GM12872 (cell line): ENCODE measurements around the gene CHCHD3.
A peak's percentile ranks its signal among the peaks of the same experiment; 100 is the strongest.

Experiments
- CTCF ChIP-seq: IDR thresholded peaks from 3 replicates; pipeline ENCODE4 v1.5.1; 2011; ENCODE audit warnings: low read depth, mild to moderate bottlenecking, low read length, moderate library complexity; ENCODE audit not compliant: insufficient read depth

The CHCHD3 gene

DNA sequence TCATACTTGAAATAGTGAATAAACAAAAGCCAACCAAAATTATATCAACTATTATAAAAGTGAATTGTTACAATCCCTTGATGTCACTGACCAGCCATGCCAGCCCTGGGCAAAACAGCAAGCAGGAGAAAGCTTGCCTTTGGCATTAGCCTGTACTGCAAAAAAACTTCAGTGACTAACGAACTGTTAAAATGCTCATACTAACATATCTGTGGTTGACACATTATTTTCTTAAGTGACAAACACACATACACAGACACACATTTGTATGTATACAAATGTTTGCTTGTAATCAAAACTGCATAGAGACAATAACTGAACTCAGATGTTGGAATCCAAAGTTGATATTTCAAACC lies 29.5 kb downstream of the CHCHD3 start:
- TF ChIP-seq CTCF = no peak

GRCh38 chr7:133051719-133052400 lies 30.0 kb downstream of the CHCHD3 start:
- TF ChIP-seq CTCF = no peak

GRCh38 chr7:133051066-133051465 lies 30.8 kb downstream of the CHCHD3 start:
- TF ChIP-seq CTCF = peak; percentile 52; the same call in 2 of the 3 replicates

DNA sequence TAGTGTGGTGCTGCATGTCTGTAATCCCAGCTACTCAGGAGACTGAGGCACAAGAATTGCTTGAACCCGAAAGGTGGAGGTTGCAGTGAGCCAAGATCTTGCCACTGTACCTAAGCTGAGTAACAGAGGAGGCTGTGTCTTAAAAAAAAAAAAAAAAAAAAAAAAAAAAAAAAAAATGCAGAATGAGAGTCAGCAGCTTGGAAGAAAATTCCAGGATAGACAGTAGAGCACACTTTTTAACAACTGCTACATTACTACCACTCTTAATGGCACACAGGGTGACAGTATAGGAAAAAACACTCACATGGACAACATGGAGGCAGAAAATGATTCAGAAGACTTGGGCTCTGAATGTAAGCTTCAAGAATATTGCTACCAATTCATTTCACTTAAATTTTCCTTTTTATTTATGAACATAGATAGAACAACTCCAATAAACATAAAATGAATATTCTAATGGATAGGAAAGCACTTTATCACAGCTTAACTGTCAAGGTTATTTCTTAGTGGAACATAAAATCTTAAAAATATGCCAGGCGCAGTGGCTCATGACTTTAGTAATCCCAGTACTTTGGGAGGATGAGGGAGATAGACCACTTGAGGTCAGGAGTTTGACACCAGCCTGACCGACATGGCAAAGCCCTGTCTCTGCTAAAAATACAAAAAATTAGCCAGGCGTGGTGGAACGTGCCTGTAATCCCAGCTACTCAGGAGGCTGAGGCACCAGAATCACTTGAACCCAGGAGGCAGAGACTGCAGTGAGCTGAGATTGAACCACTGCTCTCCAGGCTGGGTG lies 31.5 kb downstream of the CHCHD3 start:
- TF ChIP-seq CTCF = no peak

GRCh38 chr7:133048589-133048988 lies 33.3 kb downstream of the CHCHD3 start:
- TF ChIP-seq CTCF = no peak

DNA sequence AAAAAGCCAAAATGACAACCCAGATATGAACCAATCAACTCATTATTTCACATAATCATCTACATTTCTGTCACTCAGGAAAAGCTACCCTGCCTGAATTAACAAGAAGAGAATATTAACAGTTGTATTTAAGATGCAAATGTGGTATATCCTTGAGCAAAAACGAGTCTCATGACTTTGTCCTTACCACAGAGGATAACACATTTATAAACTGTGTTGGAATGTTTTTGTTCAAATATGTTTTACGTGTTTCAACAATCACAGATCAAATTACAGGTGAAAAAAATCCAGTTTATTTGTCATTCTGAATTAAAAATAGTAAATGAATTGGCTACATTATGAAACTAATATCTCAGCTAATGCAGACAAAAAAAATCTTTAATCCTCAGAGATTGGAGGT lies 34.6 kb downstream of the CHCHD3 start:
- TF ChIP-seq CTCF = no peak

DNA sequence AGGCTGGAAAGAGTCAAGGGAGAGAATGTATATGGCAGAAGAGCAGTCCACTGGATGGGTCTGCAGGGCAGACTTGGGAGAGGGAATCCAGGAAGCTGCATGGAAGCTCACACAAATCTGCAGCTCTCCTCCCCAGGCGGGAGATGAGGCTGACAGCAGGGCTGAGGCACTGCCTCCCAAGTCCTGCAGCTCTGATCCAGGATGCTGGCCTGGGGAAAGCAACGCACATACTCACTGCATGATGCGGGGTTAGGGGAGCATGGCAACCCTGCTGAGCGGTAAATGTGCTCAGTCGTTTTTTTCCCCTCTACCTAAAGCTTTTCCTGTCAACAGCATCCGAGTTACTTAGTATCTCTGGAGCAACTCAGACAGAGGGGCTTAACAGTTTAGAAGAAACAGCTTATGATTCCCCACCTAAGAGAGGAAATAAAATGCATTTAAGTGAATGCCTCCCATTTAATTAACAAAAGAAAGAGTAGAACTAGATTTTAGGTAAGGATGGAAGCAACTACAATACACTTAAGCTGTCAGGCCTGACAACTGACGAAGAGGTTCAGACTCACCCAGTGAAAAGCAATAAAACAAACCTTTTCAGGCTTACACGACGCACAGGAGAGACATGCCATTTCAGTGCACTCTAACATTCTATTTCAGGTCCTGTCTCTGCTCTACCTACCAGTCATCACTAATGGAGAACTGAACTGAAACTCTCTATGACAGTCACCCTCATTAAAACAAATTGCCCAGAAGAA lies 37.0 kb downstream of the CHCHD3 start:
- TF ChIP-seq CTCF = no peak
